ENCODE results near the gene RAP1A.
"Not testable (repeated sequence)": the region's sequence is repeated elsewhere in the genome, so short reads cannot be mapped to it uniquely, and the experiment has no call there.

The RAP1A gene

DNA sequence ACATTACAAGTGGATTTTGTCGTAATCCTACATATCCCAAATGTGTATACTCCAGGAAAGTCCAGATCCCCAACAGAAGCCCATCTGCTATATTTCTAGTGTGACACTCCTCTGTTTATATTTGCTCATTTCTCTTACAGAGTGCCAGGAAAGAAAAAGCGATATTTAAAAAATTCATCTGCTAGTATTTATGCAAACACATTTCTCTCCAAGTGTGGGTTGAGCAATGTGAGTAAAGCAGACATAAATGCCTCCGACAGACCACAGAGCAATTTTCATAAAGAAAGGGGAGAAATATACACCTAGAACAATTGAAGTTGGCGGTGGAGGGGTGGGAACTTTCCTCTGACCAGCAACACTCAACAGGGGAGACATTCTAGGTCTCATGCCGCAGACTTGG lies 22.2 kb upstream of the RAP1A start:
- peak; percentile 58 for DNase-seq (ENCODE audit: low read depth)

DNA sequence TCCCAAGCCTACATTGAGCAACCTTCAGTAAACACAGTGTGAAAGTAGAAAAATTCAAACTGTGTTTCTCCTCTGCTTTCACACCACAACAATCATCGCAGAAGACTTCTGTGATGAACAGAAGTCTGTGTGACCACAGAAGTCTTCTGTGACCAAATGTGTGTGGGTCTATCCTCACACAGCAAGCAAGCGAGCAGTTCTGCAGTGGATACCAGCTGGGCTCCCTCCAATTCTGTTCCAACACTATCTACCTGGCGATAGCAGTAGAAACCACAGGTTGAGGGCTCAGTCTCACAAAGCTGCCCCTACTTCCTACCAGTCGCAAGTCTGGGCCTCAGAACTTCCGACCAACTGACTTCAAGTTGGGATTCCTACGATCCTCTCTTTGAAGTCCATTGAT lies 21.0 kb upstream of the RAP1A start:
- DNase-seq (ENCODE audit: low read depth), result no peak

GRCh38 chr1:111599781-111600693 lies 19.6 kb upstream of the RAP1A start:
- DNase-seq (ENCODE audit: low read depth), result no peak

GRCh38 chr1:111600886-111601386 lies 18.7 kb upstream of the RAP1A start:
- no peak for DNase-seq (ENCODE audit: low read depth)

GRCh38 chr1:111602302-111602701 lies 17.3 kb upstream of the RAP1A start:
- no peak for DNase-seq (ENCODE audit: low read depth)

GRCh38 chr1:111602974-111603373 lies 16.6 kb upstream of the RAP1A start:
- DNase-seq (ENCODE audit: low read depth), result no peak

GRCh38 chr1:111603979-111604378 lies 15.6 kb upstream of the RAP1A start:
- no peak for DNase-seq (ENCODE audit: low read depth)

DNA sequence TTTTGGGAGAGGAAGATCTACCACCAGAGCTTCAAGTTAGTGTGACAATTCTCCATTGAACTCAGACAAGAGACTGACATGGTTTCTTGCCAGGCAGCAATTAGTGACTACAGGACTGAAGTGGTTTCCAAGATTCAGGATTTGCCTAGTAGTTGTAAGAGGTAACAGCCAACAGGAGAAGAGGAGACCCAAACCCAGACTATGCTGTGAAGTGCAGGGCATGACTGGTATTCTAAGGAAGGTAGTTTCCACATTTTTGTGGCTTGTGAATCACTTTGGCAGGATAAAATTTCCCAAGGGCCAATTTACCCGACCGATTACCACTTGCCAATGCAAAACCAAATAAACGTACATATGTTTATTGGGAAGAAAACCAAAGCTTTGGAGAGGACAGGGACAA lies 14.7 kb upstream of the RAP1A start:
- DNase-seq (ENCODE audit: low read depth), result peak; percentile 69

DNA sequence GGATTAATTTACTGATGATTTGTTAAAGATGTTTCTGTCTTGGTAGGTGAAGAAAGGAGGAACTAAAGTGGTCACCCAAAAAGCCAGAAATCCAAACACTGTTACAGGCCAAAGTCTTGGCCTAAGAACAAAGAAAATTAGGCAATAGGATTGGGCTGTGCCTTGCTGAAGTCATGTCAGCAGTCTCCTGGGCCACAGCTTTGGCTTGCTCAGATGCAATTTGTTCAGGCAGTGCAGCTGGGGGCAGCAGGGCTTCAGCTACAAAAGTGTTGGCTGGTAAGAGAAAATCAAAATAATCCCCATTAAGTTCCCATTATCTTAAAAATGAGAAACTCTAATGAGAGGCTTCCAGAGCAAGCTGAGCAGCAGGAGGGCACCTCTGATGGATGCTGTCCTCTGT lies 14.0 kb upstream of the RAP1A start:
- no peak for DNase-seq (ENCODE audit: low read depth)

- DNase-seq (ENCODE audit: low read depth), result not testable (repeated sequence)
These were observed 13.0 kb upstream of the RAP1A start for GRCh38 chr1:111606457-111607215.

DNA sequence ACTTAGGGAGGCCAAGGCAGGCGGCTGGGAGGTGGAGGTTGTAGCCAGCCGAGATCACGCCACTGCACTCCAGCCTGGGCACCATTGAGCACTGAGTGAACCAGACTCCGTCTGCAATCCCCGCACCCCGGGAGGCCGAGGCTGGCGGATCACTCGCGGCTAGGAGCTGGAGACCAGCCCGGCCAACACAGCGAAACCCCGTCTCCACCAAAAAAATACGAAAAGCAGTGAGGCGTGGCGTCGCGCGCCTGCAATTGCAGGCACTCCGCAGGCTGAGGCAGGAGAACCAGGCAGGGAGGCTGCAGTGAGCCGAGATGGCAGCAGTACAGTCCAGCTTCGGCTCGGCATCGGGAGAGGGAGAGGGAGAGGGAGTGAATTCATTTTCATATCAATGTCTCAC lies 11.1 kb upstream of the RAP1A start:
- DNase-seq (ENCODE audit: low read depth), result not testable (repeated sequence)

DNA sequence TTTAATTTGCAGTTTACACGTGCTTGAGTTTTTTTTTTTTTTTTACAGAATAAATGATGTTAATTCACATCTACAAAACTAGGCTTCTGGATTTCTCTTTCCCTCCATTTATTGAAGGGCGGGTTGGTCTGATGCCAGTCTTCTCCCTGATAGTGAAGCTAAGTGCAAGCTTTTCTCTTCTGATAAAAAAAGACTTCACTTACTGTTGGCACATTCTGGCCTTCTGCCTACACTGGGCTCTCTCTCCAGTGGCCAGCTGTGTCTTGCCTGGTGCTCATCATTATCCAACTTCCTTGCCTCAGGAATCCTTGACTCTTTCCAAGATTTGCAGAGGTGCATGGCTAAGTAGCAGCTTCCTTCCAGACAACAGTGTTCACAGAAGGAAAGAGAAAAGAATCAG lies 7.6 kb upstream of the RAP1A start:
- no peak for DNase-seq (ENCODE audit: low read depth)

GRCh38 chr1:111615870-111616715 lies 3.5 kb upstream of the RAP1A start:
- DNase-seq (ENCODE audit: low read depth), result no peak

GRCh38 chr1:111618081-111618480 lies 1.5 kb upstream of the RAP1A start:
- DNase-seq (ENCODE audit: low read depth), result no peak

DNA sequence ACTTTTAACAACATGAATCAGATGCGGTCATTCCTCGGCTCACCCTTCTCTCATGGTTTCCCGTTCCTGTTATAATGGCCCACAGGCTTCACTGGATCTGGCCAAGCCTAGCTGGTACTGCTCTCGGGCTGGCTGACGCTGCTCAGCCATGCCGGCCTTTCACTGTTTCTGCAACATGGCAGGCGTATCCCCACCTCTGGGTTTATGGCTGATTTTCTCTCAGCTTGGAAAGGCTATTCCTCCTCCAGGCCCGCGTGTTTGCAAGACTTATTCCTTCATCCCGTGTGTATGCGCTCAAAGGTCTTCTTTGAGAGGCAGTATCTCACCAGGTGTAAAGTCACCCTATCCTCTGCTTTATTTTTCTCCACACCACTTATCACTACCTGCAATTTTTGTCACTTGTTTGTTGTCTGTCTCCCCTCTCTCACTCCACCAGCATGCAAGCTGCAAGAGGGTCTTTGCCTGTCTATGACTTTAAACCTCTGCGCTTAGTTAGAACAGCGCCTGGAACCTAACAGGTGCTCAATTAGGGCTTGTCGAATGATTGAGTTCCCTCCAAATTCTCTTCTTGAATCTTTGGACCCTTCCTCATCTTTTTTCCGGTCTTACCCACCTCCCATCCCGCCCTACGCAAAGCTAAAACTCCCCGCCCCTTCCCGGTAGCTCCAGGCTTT lies 491 bp upstream of the RAP1A start:
- DNase-seq (ENCODE audit: low read depth), result no peak

GRCh38 chr1:111620441-111620971 lies 917 bp downstream of the RAP1A start:
- peak; percentile 24 for DNase-seq (ENCODE audit: low read depth)

DNA sequence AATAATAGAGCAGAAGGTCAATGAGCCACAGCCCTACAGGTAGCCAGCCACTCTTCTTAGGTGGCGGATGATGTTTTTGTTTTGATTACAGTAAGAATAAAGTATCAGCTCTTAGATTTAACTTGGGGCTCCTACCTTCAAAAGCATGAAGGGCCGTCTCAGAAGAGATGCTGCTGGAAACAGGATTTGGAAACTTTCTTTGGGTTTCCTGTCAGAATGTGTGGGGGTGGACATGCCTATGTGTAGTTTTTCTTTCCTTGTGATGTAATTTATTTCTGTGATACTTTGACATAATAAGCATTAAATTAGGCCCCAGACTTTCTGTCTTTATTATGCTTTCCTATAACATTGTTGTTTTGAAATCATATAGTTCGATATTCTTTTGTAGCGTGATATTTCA lies 1.5 kb downstream of the RAP1A start:
- peak; percentile 51 for DNase-seq (ENCODE audit: low read depth)

- DNase-seq (ENCODE audit: low read depth), result no peak
These were observed 2.6 kb downstream of the RAP1A start for GRCh38 chr1:111622166-111622565.

GRCh38 chr1:111624382-111624781 lies 4.8 kb downstream of the RAP1A start:
- DNase-seq (ENCODE audit: low read depth), result no peak

GRCh38 chr1:111625276-111625675 lies 5.7 kb downstream of the RAP1A start:
- DNase-seq (ENCODE audit: low read depth), result no peak

DNA sequence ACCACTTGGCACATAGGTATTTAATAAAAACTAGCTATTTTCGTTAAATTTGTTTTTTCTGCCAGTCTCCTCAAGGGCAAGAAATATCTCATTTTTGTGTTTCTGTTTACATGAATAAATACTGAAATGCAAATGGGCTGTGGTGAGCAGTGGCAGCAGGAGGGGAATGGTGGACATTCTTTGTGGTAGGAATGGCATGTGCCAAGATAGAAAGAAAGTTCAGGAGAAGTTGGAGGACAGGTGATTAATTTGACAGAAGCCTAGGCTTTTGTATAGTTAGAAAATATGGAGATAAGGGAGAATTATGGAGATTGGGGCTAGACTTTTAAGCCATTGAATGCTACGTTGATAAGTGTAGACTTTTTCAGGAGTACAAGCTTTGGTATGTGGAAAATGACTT lies 8.6 kb downstream of the RAP1A start:
- DNase-seq (ENCODE audit: low read depth), result peak; percentile 89

All from amniotic epithelial cell (primary cell).